Activated T-helper 1 cell treated with anti-CD3 and anti-CD28 coated beads, Interleukin-2, amount 50 U/mL, for 16 hours (primary cell): Measurements from ENCODE around the gene AUTS2.

Experiments
- DNase-seq, 2 donors: peaks; one replicate each; pipeline ENCODE4 v3.0.0-alpha.2; 2020; ENCODE audit warnings: low read depth in 1 of 2, low spot score in 1 of 2

The AUTS2 gene

DNA sequence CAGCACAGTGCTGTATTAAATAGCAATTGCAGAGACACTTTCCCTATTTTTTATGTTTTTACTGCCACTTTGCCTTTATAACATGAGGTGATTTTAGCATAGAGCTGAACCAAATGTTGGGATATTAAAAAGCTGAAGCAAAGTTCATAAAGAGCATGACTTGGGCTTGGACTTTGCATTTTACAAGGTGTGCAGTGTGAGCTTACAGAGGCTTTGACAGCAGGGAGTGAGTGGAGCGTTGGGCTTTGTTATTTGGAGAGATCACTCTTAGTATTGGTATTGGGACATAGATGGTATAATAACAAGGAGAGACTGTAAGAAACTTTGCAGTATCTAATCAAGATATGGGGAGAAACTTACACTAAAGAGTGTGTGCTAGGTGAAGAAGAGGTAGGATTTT lies 449.1 kb downstream of the AUTS2 start:
- DNase-seq: no peak

DNA sequence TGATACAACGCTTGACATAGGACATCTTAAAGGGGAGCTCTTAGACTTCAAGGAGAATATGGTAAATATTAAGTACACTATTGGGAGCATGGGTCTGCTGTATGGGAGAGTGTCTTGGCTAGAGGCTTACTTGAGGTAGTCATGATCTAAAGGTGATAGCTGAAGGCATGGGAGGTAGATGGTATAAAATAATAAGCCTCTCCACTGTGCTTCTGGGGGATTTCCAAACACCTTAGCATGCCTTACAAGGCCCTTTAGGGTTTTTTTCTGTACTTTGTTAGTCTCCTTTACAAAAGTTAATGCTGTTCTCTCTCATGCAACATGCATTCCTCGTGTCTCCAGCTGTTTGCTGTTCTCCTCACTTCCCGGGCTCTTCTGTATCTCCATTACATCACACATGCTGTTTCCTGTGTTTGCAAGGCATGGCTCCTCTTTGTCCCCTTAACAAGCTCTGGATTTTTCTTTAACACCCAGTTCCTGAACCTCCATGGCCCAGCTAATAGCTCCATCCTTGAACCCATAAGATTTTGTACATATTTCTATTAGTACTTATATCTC lies 449.7 kb downstream of the AUTS2 start:
- DNase-seq: no peak

DNA sequence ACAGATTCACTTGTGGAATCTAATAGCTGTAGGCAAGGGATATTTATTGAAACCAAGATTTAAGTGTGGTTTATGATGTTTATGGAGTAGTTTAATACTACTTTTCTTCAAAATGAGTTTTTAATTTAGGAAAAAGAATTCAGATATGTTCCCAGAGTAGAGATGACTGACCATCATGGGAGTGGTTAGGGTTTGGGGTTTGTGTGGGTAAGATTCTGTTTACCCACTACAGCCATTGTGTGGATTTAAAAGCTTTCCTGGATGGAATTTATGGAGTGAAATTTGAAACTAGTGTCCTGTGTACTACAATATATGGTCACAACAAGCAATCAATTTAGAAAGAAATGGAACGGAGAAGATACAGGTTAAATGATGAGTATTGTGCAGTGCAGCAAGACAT lies 453.5 kb downstream of the AUTS2 start:
- DNase-seq: no peak

DNA sequence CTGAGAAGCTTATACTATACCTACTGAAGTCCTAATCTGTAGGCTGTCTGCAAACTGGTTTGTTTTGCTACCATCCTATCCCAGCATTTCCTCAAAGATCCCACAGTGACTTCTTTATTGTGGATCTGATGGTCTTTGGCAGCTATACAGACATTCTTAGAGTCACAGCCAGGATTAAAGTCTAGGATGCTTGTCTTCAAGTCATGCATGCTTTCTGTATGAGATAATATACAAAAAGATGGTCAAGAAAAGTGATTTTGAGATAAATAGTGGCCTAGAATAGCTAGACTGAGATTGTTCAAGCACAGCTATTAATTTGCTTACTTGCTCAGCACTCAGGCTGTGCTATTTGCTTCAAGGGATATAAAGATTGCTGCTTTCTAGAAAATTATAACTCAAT lies 454.4 kb downstream of the AUTS2 start:
- no peak for DNase-seq

DNA sequence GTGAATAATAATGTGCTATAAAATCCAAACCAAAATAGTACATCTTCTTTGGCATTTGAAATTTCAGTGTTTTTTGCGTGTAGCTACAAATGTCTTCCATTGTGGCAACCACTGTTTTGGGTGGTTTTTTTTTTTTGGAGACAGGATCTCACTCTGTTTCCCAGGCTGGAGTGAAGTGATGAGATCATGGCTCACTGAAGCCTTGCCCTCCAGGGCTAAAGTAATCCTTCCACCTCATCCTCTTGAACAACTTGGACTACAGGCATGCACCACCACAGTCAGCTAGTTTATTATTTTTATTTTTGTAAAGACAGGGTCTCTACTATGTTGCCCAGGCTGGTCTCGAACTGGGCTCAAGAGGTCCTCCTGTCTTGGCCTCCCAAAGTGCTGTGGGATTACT lies 455.1 kb downstream of the AUTS2 start:
- no peak for DNase-seq

DNA sequence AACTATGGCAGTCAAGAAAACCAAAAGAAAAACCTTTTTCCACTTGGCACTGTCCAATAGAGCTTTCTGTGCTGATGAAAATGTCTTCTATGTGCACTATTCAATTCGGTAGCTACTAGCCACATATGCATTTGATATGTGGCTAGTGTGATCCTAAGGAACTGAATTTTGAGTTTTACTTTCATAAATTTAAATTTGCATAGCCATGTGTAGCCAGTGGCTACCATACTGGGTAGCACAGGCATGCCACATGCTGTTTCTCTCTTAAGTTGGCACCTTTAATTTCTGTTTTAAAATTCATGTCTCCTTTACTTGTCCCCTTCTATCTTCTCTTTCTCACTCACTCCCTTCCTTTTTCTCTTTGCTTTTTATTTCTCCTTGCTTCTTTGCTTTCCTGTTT lies 455.7 kb downstream of the AUTS2 start:
- no peak for DNase-seq

DNA sequence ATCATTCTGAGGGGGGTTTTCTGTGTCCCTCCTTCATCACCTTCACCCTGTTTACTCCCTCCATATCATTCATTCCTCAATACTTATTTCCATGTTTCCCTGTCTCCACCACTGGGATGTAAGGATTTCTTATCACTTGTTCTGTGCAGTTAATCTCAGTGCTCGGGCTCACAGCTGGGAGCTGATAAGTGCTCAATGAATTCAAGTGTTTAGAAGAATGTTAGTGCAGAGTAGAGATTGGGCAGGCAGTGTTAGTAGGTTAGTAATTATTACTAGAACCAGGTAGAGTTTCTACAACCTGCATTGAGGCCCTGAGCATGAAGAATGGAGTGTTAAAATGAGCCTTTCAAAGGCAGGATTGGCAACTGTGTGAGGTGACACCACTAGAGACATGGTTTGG lies 458.1 kb downstream of the AUTS2 start:
- no peak for DNase-seq

DNA sequence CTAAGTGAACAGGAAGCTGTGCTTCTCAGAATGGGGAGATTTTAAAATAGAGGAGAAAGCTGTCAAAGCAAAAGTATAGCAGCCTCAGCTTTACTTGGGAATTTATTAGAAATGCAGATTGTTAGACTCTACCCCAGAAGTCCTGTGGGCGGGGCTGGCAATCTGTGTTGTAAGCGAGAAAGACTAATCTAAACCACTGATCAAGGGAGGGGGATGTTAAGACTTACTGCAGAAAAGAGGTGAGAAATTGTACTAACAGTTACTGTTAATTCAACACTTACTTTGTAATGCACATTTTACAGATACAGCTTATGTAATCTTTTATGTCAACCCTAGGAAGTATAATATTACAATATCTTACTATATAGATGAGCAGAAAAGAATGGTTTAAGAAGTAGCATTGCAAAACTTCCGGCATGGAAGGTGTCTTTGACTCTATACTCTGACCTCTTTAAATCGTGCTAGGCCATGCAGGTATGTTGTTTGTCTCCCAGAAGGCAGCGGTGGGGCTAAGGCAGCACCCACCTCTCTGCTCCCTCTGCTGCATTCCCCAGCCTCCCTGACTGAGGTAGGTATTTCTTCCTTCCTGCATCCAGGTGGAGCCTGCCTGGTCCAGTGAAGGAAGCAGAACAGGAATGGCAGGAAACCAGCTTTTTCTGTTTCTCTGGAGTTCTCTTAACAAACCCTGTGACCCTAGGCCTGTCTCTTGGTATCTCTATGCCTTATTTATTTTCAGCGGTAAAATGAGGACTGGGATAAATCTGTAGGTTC lies 462.2 kb downstream of the AUTS2 start:
- DNase-seq: no peak

DNA sequence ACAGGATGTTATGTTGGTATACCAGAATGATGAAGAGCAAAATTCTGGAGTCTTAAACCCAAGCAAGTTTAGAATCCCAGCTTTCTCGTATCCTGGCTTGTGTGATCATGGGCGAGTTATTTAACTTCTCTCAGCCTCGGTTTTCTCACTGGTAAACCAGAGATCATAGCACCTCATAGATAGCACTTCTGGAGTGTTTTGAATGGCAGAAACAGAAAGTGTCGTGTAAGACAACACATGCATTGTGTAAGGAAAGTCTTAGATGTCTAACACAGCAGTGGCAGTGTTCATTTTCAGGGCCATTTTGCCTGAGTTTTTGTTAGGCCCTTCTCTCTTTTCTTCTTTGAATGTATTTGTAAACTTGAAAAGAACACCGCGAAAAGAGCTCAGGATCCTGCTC lies 465.1 kb downstream of the AUTS2 start:
- DNase-seq: no peak

DNA sequence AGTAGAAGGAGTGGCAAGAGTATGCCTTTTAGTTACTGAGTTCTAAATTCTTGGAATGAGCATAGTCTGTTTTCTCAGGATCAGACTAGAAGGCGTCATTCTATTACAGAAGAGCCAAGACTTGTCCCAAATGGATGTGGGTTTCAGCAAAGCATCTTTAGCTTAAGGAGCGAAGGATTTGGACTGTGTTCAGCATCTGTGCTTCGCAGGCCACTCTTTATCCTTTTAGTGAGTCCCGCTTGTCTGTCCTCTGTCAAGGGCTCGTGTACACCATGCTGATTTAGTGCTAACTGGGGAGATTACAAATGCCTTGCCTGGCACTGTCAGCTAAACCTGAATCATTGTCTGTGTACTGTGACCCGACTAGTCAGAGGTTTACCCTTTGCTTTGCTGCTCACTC lies 465.7 kb downstream of the AUTS2 start:
- DNase-seq: no peak

DNA sequence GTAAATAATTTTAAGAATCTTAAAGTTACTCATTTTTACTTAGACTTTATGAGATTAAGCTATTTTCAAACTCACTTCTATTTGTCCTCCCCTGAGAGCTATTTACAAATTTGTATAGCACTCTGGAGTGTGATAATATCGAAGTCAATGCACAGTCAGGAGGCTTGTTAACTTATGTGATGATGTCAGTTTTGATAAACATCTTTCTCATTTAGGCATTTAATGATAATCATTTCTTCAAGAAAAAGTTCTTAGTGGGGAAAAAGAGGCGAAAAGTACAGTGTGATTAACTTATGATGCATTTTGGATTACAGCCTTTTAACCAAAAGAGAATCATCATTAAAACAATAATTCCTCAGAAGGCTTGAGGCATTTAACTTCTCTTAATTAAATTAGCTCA lies 468.6 kb downstream of the AUTS2 start:
- DNase-seq: no peak

DNA sequence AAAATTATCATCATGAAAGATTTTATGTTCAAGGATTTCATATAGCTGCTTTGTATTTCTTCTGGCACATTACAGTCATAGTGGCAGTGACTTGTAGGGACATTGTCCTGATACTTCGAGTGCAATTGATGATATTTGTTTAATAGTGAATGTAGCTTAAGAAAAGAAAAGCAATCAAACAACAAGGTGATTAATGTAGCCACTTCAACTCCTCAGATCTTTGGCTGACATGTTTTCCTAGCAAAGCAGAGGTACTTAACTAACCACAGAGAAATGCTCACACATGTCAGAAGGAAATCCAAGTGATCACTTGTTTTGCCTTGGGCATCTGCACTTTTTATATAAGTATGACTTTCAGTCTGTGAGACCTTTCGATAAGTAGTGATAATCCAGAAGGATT lies 470.3 kb downstream of the AUTS2 start:
- no peak for DNase-seq

DNA sequence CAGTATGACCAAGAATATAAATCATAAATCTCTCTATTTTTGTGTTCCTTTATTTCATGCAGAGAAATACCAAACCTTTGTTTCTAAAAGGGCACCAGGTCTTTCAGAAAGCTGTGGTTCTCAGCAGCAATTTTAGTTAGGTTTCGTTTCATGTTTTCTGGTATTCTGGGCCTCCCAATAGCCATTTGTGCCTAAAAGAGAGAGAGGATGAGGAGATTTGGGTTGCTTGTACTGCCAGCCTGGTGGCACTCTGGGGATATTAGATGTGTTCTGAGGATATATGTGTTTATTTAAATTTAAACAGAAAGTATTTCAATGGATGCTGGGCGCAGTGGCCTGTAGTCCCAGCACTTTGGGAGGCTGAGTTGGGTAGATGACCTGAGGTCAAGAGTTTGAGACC lies 471.7 kb downstream of the AUTS2 start:
- no peak for DNase-seq

DNA sequence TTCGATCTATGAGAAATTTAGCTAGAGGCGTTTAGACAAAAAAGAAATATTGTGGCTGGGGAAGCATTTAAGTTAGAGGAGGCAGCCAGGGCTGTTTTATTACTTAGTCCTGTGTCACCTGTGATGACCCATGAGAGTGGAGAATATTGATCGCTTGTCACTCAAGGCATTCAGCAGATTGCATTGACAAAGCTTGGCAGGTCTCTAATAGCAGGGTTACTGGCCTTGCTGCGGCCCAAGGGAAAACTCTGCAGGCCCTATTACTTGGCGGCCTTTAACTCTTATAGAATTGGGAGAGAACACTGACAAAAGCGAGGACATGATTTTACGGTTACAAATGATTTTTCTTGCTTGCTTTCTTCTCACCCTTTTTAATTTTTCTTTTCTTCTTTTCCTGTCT lies 473.5 kb downstream of the AUTS2 start:
- no peak for DNase-seq

DNA sequence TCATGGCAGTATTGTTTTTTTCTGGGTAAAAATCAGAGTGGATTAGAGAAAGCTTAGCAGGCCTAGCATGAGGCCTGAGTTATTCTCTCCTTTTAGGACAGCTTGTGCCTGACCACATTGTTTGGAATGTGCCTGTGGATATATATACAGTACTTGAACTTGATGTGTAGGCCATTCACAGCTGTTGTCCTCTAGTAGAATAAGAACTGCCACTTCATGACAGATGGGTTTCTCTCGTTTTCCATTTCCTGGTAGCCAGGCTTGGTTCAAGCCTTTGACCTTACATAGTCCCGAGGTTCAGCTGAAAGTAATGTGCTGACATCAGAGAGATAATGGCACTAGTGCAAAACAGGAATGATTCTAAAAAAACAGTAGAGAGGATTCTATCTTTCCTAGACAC lies 473.9 kb downstream of the AUTS2 start:
- no peak for DNase-seq

DNA sequence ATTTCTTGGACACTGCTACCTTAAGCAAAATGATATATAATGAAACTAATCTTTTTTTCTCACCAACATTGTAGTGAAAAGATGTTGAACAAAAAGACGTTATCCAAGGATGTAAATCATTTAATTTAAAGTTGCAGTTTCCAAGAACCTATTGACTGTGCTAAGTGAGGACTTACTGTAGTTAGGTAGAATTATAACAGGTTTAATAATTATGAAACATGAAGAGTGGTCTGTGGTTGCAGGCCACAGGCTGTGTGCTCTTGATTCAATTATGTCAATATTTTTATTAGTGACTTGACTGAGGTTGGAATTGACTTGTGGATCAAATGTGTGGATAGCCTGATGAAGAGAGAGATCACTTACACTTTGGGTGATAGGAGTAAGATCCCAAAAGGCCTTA lies 478.1 kb downstream of the AUTS2 start:
- no peak for DNase-seq

DNA sequence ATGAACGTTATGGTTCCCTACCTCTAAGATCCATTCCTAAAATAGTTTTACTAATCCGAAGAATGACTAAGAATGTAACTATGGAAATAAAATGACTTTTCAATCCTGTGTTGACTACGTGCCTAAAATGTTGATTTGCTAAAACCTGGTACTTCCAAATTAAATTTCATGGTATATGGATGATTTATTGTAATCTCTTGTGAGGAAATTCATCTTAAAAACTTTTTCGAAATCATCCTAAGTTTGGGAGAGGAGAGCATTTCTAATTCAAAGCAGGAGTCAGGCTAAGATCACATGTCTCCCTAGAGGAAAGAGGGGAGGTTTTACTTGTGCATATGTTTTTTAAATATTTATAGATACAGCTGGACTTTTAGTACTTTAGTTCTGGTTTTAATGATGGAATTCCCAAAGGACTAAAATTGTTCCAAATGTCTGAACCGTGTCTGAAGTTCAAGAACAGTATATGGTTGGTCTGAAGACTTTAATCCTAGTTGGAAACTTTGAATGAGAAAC lies 483.9 kb downstream of the AUTS2 start:
- DNase-seq: no peak

DNA sequence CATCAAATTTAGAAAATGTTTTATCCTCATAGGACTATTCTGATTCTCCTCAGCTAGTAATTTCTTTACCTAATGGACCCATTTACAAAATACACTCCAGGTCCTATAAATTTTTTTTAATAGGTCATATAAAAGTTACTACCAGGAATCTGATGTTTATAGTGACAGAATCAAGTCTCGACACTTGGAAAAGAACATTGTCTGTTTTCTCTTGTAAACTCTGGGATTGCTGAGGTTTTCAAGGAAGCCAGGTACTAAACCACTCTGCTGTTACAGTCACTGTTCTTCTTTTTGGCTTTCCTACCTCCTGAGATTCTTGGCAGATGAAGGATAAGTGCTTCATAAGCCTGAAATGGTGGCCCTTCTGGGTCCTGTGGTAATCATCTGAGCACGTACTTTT lies 493.1 kb downstream of the AUTS2 start:
- no peak for DNase-seq

DNA sequence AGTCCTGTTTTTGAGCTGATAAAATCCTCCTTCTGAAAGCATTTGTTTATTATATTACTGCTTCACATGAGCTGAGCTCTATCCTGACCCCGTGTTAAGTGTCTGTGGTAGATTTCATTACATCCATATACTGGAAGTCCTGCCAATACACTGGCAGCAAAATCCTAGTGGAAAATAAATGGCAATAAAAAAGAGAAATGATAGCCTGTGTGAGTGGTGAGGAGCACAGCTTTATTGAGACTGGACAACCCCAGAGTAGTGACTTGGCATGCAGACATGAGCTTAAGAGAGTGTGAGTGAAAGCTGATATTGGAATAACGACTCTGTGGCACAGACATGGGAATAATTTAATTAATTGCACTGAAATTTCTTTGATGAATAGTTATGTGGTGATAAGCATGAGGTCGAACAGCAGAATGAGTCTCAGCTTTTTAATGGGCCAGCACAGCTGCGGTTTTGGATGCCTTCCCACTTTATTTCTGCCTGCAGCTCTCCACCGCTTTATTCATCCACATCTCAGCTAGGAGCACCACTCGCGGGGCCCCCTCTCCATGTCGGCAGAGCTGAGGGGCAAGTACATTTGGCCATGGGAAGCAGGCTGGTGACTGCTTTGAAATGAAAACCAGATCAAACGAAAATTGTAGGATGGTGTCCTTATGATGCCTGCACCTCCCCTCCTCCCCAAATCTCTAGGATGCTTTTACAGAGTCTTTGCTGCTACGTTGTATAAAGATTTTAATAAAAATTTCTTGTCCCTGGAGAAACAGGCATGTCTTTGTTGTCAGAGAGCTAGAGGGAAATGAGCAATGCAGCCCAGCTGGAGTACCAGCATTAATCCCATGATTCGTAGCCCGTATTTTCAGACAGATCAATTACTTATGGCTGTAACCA lies 494.3 kb downstream of the AUTS2 start:
- no peak for DNase-seq

DNA sequence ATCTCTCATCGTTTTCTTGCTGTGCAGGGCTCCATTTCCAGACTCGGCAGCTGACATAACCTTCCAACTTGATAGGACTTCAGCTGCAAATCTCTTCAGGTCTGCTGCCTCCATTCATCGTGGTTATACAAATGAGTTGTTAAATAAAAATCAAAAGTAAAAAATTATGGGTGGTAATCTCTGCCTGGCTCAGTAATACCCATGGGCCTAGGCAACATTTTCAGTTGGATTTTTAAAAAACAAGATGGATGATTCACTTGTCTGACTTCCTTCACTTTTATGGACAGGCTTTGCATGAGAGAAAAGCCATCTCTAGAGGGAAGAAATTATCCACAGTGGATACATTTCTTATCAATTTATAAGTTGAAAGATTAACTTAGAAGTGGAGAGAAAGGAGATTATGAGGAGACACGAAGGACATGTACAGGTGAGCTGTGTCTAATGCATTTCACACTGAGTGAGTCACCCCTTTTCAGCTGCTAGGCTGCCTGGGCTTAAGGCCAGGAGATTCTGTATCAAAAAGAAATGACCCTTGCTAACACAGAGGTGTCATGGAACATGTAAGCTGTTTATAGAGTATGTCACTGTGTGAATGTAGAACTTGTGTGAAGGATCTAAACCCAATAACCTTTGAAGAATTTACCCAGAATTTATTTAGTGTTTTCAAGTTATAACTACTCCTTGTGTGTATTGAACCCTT lies 495.1 kb downstream of the AUTS2 start:
- no peak for DNase-seq

DNA sequence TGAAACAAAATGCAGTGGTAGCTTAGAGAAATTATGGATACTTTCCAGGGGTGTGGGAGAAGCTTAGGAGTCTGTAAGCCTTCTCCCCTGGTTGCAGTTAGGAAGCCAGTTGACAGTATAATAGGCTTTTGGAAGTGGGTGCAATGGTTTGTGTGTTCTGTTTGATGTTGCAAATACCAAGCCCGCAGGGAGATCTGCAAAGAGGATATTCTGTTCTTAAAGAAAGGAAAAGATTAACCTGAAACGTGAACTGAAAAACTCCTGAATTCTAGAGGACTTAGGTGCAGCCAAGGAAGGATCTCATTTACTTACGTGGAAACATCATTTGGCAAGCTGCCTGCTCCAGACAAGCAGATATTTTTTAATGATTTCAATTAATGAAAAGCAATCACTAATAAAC lies 496.6 kb downstream of the AUTS2 start:
- DNase-seq: no peak
